Stomach (tissue), 9 donors: ENCODE results near the gene PNKP. TPM values are rescaled to one million over a fixed set of nuclear protein-coding genes. Genes with fewer than 3 reads are reported as not detected.

Source experiments
- DNase-seq, 2 donors: peaks; one replicate each; pipeline versions ENCODE4 v3.0.0 to v3.0.0-alpha.2; 2013 to 2019
- H3K27ac ChIP-seq, 5 donors: fragments of 200-600 bp in 4 of 5; sonication (generic) in 4 of 5; one replicate each; pipeline ENCODE4 v1.5.1; 2013 to 2019; ENCODE audit warnings: mild to moderate bottlenecking in 1 of 5, moderate library complexity in 1 of 5
- H3K27me3 ChIP-seq, 3 donors: fragments of 200-600 bp; sonication (generic); one replicate each; pipeline ENCODE4 v1.5.1; 2017 to 2019; ENCODE audit warnings: mixed run types in 1 of 3
- H3K36me3 ChIP-seq, 4 donors: fragments of 200-600 bp; sonication (generic); 1 replicate in 3 of 4; 2 replicates in 1 of 4; pipeline ENCODE4 v1.5.1; 2016 to 2019
- H3K4me1 ChIP-seq, 4 donors: fragments of 200-600 bp; sonication (generic); one replicate each; pipeline ENCODE4 v1.5.1; 2016 to 2019
- H3K4me3 ChIP-seq, 4 donors: fragments of 200-600 bp; sonication (generic) in 3 of 4; one replicate each; pipeline ENCODE4 v1.5.1; 2016 to 2019; ENCODE audit warnings: mild to moderate bottlenecking in 1 of 4
- H3K9me3 ChIP-seq, 4 donors: fragments of 200-600 bp; sonication (generic); one replicate each; pipeline ENCODE4 v1.5.1; 2016 to 2019
- CTCF ChIP-seq, 7 experiments: fragments of 450-650 bp in 4 of 7; fragments of 200-600 bp in 3 of 7; sonication (generic) in 3 of 7; IDR thresholded peaks; one replicate each; pipeline ENCODE4 v1.5.1; 2016 to 2019; ENCODE audit warnings: antibody characterized with exemption in 7 of 7, control low read depth in 2 of 7, mild to moderate bottlenecking in 1 of 7
- EP300 ChIP-seq: sonication (generic); formaldehyde crosslinking; IDR thresholded peaks from one replicate; pipeline ENCODE4 v1.6.1; 2017; ENCODE audit warnings: antibody characterized with exemption
- POLR2A ChIP-seq, 4 donors: fragments of 450-650 bp; IDR thresholded peaks; one replicate each; pipeline ENCODE4 v1.6.1; 2016; ENCODE audit warnings: antibody characterized with exemption in 4 of 4, control low read depth in 2 of 4, mild to moderate bottlenecking in 1 of 4, moderate library complexity in 1 of 4
- POLR2AphosphoS5 ChIP-seq, 3 donors: sonication (generic); formaldehyde crosslinking; IDR thresholded peaks; one replicate each; pipeline ENCODE4 v1.6.1; 2016; ENCODE audit warnings: antibody characterized with exemption in 3 of 3
- WGBS, 5 donors: extraction: QIAGEN DNeasy Blood & Tissue Kit in 3 of 5; methylation state at CpG; one replicate each; pipeline versions ENCODE4 v1.1.5 to v1.1.7; 2013 to 2018; 5-methylcytosine and 5-hydroxymethylcytosine counted together
- intact Hi-C: fragments of 100-400 bp; cut with DNase I; formaldehyde crosslinking; loops from one replicate; pipeline ENCODE4 v1.15.1; 2023; ENCODE audit warnings: low total_unique reads
- polyA plus RNA-seq, 3 donors: library from polyadenylated mRNA; stranded (reverse); fragments of 200-250 nt; gene quantifications; one replicate each; pipeline ENCODE4 v1.2.3, GENCODE V29; 2013
- total RNA-seq, 5 donors: library from RNA; depleted of rRNA; stranded (reverse); fragments of >200 nt; gene quantifications; one replicate each; pipeline versions ENCODE4 v1.1.0 to v1.2.3, GENCODE V29; 2014 to 2016
- donor health status: healthy with polysubstance abuse.
- donor health status: Bipolar disorder and iron deficiency.
- donor health status: healthy.

Gene PNKP
- total and polyA plus RNA-seq, 8 donors = 30.3 to 208 (median 57.9) TPM

- 75 to 88% (median 81%) methylated on average over 13 to 17 of the region's 17 CpGs for WGBS, 5 donors
- peaks cover 19 to 32% (median 25%) of the 10 kb centered on the region in 4 donors for H3K4me1 ChIP-seq
- H3K27ac ChIP-seq = no peak overlapping the region
Observed at GRCh38 chr19:49894879-49895565, 27.6 kb upstream of the PNKP start.

GRCh38 chr19:49894011-49894664, 26.8 kb upstream of the PNKP start:
- no peaks in the 10 kb centered on the region for H3K9me3 ChIP-seq
- no peak overlapping the region for H3K27ac ChIP-seq
- no peak for TF ChIP-seq POLR2AphosphoS5 (IDR thresholded peaks at IDR 0.05)
- TF ChIP-seq CTCF (IDR thresholded peaks at IDR 0.05) = no peak
- no peak for TF ChIP-seq EP300
- no peak for TF ChIP-seq POLR2A (IDR thresholded peaks at IDR 0.05)
- H3K36me3 ChIP-seq = no peaks in the 10 kb centered on the region
- intact Hi-C loops = no loop called here
- H3K27me3 ChIP-seq = peaks cover 0 to 41% (median 16%) of the 10 kb centered on the region in 3 donors
- WGBS, 5 donors = 91 to 93% (median 92%) methylated on average over 18 of the region's 18 CpGs
- H3K4me1 ChIP-seq = peaks cover 19 to 37% (median 30%) of the 10 kb centered on the region in 4 donors
- no peak for DNase-seq
- H3K4me3 ChIP-seq = no peak overlapping the region

More at GRCh38 chr19:49894879-49895565, 27.6 kb upstream of the PNKP start:
- Histone ChIP-seq H3K36me3 (no peaks in the 10 kb centered on the region), H3K4me3 (no peak overlapping the region), H3K9me3 (no peaks in the 10 kb centered on the region), H3K27me3 (peaks cover 0 to 36% (median 11%) of the 10 kb centered on the region in 3 donors)
- DNase-seq = no peak
- intact Hi-C loops = no loop called here
- TF ChIP-seq EP300 (no peak), POLR2A (IDR thresholded peaks at IDR 0.05) (no peak), POLR2AphosphoS5 (IDR thresholded peaks at IDR 0.05) (no peak), CTCF (IDR thresholded peaks at IDR 0.05) (no peak)

GRCh38 chr19:49892716-49893115, 25.3 kb upstream of the PNKP start:
- peaks cover 0 to 14% (median 14%) of the 10 kb centered on the region in 4 donors for H3K36me3 ChIP-seq
- no peak overlapping the region for H3K4me3 ChIP-seq
- WGBS, 5 donors = 76 to 92% (median 88%) methylated on average over 1 of the region's 1 CpG
- H3K27me3 ChIP-seq = peaks cover 0 to 40% (median 16%) of the 10 kb centered on the region in 3 donors
- no peaks in the 10 kb centered on the region for H3K9me3 ChIP-seq
- DNase-seq = no peak
- TF ChIP-seq EP300 = no peak
- no peak for TF ChIP-seq POLR2AphosphoS5 (IDR thresholded peaks at IDR 0.05)
- no peak for TF ChIP-seq CTCF (IDR thresholded peaks at IDR 0.05)
- TF ChIP-seq POLR2A (IDR thresholded peaks at IDR 0.05) = no peak
- H3K4me1 ChIP-seq = peaks cover 14 to 31% (median 26%) of the 10 kb centered on the region in 4 donors
- intact Hi-C loops = no loop called here
- H3K27ac ChIP-seq = no peak overlapping the region

GRCh38 chr19:49891393-49891792, 24.0 kb upstream of the PNKP start:
- intact Hi-C loops = no loop called here
- 82 to 88% (median 85%) methylated on average over 17 of the region's 17 CpGs for WGBS, 5 donors
- Histone ChIP-seq H3K9me3 (no peaks in the 10 kb centered on the region), H3K4me1 (peaks cover 6 to 27% (median 16%) of the 10 kb centered on the region in 4 donors), H3K36me3 (peaks cover 0 to 27% (median 25%) of the 10 kb centered on the region in 4 donors), H3K27ac (no peak overlapping the region), H3K27me3 (peaks cover 0 to 35% (median 16%) of the 10 kb centered on the region in 3 donors), H3K4me3 (no peak overlapping the region)
- TF ChIP-seq CTCF (IDR thresholded peaks at IDR 0.05) (no peak), EP300 (no peak), POLR2AphosphoS5 (IDR thresholded peaks at IDR 0.05) (no peak), POLR2A (IDR thresholded peaks at IDR 0.05) (no peak)
- DNase-seq = no peak
